Kidney glomerular epithelial cell (primary cell): ENCODE measurements around the gene YBX3.

Source experiments
- DNase-seq: peaks from one replicate; lab custom pipeline; 2025; lab: John Stamatoyannopoulos, UW

YBX3 gene

GRCh38 chr12:10669533-10669932 is 53.6 kb downstream of the YBX3 start:
- no peak for DNase-seq

- no peak for DNase-seq
These were observed 54.6 kb downstream of the YBX3 start for GRCh38 chr12:10668526-10668925.

- no peak for DNase-seq
These were observed 55.5 kb downstream of the YBX3 start for GRCh38 chr12:10667581-10667980.

GRCh38 chr12:10664499-10664898 is 58.6 kb downstream of the YBX3 start:
- DNase-seq, result no peak

- no peak for DNase-seq
These were observed 59.3 kb downstream of the YBX3 start for GRCh38 chr12:10663869-10664268.

- DNase-seq, result no peak
These were observed 61.8 kb downstream of the YBX3 start for GRCh38 chr12:10661338-10661737.

- DNase-seq, result no peak
These were observed 69.1 kb downstream of the YBX3 start for GRCh38 chr12:10654003-10654402.

GRCh38 chr12:10652192-10652591 is 70.9 kb downstream of the YBX3 start:
- DNase-seq, result no peak
